Measurements from ENCODE around the gene TBL3. TPM values are rescaled to one million over a fixed set of nuclear protein-coding genes. Genes with fewer than 3 reads are reported as not detected.

The TBL3 gene
- polyA plus RNA-seq, 1 donor: 32.9 TPM

DNA sequence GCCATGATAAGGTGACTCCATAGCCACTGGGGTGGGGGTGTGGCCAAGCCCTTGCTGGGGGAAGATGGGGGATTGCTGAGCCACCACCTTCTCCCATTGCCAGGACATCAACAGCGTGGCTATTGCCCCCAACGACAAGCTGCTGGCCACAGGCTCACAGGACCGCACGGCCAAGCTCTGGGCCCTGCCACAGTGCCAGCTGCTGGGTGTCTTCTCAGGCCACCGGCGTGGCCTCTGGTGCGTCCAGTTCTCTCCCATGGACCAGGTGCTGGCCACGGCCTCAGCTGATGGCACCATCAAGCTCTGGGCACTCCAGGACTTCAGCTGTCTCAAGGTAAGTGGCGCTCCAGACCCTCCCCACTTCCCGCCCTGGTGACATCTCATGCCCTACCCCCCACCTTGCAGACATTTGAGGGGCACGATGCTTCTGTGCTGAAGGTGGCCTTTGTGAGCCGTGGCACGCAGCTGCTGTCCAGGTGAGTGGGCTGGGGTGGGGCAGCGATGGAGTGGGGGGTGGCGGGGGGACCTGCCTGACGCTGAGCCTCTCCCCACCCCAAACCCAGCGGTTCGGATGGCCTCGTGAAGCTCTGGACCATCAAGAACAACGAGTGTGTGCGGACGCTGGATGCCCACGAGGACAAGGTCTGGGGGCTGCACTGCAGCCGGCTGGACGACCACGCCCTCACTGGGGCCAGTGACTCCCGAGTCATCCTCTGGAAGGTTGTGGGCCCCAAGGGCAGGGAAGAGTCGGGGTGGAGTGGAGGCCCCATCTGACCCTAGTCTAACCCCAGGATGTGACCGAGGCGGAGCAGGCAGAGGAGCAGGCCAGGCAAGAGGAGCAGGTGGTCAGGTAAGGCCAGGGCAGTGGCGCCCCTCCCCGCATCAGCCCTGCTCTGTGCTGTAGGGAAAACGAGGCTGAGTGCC is 5.4 kb downstream of the TBL3 start:
- Histone ChIP-seq H3K27ac (ENCODE audit: low read length) (no peak overlapping the region), H3K9me3 (ENCODE audit: control insufficient read depth, low read depth, low read length) (peaks cover 12% of the 10 kb centered on the region), H3K4me3 (ENCODE audit: low read length) (no peak overlapping the region), H3K36me3 (ENCODE audit: control insufficient read depth, insufficient read depth, low read length) (peaks cover 43% of the 10 kb centered on the region), H3K27me3 (ENCODE audit: control insufficient read depth, insufficient read depth, low read length) (peaks cover 34% of the 10 kb centered on the region), H3K4me1 (ENCODE audit: control insufficient read depth, insufficient read depth, low read length) (peaks cover 44% of the 10 kb centered on the region)
- no peak for DNase-seq
- WGBS (ENCODE audit: insufficient coverage, low lambda C conversion rate): no CpG with 5 or more reads among the region's 33 CpGs

GRCh38 chr16:1977875-1978268 is 6.0 kb downstream of the TBL3 start:
- H3K36me3 ChIP-seq (ENCODE audit: control insufficient read depth, insufficient read depth, low read length): peaks cover 43% of the 10 kb centered on the region
- DNase-seq: no peak
- peaks cover 41% of the 10 kb centered on the region for H3K27me3 ChIP-seq (ENCODE audit: control insufficient read depth, insufficient read depth, low read length)
- WGBS (ENCODE audit: insufficient coverage, low lambda C conversion rate): no CpG with 5 or more reads among the region's 18 CpGs
- peaks cover 46% of the 10 kb centered on the region for H3K4me1 ChIP-seq (ENCODE audit: control insufficient read depth, insufficient read depth, low read length)
- peaks cover 12% of the 10 kb centered on the region for H3K9me3 ChIP-seq (ENCODE audit: control insufficient read depth, low read depth, low read length)
- H3K27ac ChIP-seq (ENCODE audit: low read length): no peak overlapping the region
- H3K4me3 ChIP-seq (ENCODE audit: low read length): no peak overlapping the region

DNA sequence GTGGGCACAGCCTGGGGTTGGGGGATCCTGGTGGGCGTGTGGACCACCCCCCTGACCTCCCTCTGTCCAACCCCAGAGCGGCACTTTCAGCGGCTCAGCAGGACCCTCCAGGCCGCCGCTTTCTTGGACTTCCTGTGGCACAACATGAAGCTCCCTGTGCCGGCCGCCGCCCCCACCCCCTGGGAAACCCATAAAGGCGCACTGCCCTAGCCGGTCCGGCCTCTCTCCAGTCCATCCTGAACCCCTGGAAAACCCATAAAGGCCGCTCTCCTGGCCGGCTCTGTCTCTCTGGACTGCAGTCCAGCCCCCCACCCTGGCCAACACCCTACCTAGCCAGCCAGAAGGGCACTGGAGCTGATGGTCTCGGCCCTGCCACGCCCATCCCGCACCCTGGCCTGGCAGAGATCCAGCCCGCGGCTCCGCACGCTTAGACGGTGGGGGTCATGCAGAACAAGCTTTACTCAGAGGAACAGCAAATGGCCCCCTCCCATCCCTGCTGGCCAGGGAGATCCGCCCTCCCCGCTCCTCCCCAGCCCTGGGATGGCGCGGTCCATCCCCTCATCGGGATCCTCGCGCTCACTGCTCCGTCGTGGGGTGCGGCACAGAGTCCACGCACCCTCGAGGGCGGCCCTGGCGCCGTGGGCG is 6.7 kb downstream of the TBL3 start:
- Histone ChIP-seq H3K36me3 (ENCODE audit: control insufficient read depth, insufficient read depth, low read length) (peaks cover 43% of the 10 kb centered on the region), H3K4me3 (ENCODE audit: low read length) (peak overlapping the region; percentile 21), H3K9me3 (ENCODE audit: control insufficient read depth, low read depth, low read length) (peaks cover 12% of the 10 kb centered on the region), H3K27ac (ENCODE audit: low read length) (no peak overlapping the region), H3K4me1 (ENCODE audit: control insufficient read depth, insufficient read depth, low read length) (peaks cover 46% of the 10 kb centered on the region), H3K27me3 (ENCODE audit: control insufficient read depth, insufficient read depth, low read length) (peaks cover 45% of the 10 kb centered on the region)
- DNase-seq: no peak
- no CpG with 5 or more reads among the region's 37 CpGs for WGBS (ENCODE audit: insufficient coverage, low lambda C conversion rate)

- peaks cover 46% of the 10 kb centered on the region for H3K4me1 ChIP-seq (ENCODE audit: control insufficient read depth, insufficient read depth, low read length)
- WGBS (ENCODE audit: insufficient coverage, low lambda C conversion rate): no CpG with 5 or more reads among the region's 70 CpGs
- DNase-seq: peak; percentile 85 to 91
- H3K27me3 ChIP-seq (ENCODE audit: control insufficient read depth, insufficient read depth, low read length): peaks cover 45% of the 10 kb centered on the region
- peak overlapping the region; percentile 4 for H3K27ac ChIP-seq (ENCODE audit: low read length)
- H3K9me3 ChIP-seq (ENCODE audit: control insufficient read depth, low read depth, low read length): peaks cover 12% of the 10 kb centered on the region
- H3K4me3 ChIP-seq (ENCODE audit: low read length): peak overlapping the region; percentile 26
- H3K36me3 ChIP-seq (ENCODE audit: control insufficient read depth, insufficient read depth, low read length): peaks cover 39% of the 10 kb centered on the region
Measured at GRCh38 chr16:1979271-1980029, 7.6 kb downstream of the TBL3 start.

DNA sequence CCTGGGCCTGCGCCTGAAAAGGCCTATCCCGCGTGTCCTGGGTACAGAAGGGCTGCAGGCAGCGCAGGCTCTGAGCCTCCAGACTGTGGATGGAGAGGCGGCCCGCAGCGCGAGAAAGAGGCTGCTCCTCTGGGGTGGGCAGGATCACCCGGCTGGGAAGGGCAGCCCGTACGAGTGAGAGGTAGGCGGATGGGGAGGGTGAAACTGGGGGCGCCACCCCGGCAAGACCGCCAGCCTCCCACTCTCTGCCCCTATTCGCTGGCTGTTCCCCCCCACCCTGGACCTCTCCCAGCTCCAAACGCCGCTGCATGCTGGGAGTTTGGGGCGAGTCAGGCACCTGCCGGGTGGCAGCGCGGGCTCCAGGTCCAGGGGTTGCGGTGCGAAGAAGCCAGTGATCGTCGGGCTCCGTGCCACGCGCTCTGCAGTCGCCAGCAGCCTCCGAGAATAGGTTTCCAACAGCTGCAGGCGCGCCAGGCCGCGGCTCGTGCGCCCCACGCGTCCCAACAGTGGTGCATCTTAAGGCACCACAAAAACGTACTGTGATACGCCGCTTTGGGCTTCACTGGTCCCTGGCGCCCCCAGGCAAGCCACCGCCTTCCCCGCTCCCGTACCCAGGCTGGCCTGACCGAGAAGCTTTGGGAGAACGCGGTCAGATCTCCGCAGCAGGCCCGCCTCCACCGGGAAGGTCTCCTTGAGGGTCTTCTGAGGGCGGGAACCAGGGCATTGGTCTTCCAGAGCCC is 8.3 kb downstream of the TBL3 start:
- Histone ChIP-seq H3K27me3 (ENCODE audit: control insufficient read depth, insufficient read depth, low read length) (peaks cover 45% of the 10 kb centered on the region), H3K9me3 (ENCODE audit: control insufficient read depth, low read depth, low read length) (peaks cover 12% of the 10 kb centered on the region), H3K27ac (ENCODE audit: low read length) (no peak overlapping the region), H3K4me1 (ENCODE audit: control insufficient read depth, insufficient read depth, low read length) (peaks cover 50% of the 10 kb centered on the region), H3K36me3 (ENCODE audit: control insufficient read depth, insufficient read depth, low read length) (peaks cover 33% of the 10 kb centered on the region), H3K4me3 (ENCODE audit: low read length) (peak overlapping the region; percentile 26)
- WGBS (ENCODE audit: insufficient coverage, low lambda C conversion rate): no CpG with 5 or more reads among the region's 53 CpGs
- peak in 1 of 2 donors; percentile 48 for DNase-seq

DNA sequence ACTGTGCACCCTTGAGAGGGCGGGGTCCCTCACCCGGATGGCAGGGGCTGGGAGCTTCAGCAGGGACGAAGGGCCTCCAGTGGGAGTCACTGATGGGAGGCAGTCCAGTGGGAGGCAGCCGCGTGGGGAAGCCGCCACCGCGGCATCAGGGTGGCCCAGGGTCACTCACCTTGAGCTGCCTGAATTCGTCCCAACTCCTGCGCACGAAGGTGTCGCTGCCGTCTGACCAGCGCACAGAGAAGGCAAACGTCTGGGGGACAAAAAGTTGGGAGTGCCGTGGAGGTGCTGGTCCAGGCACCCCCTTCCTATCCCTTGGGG is 8.9 kb downstream of the TBL3 start:
- H3K4me3 ChIP-seq (ENCODE audit: low read length): no peak overlapping the region
- DNase-seq: no peak
- H3K9me3 ChIP-seq (ENCODE audit: control insufficient read depth, low read depth, low read length): peaks cover 12% of the 10 kb centered on the region
- peaks cover 45% of the 10 kb centered on the region for H3K27me3 ChIP-seq (ENCODE audit: control insufficient read depth, insufficient read depth, low read length)
- H3K4me1 ChIP-seq (ENCODE audit: control insufficient read depth, insufficient read depth, low read length): peaks cover 56% of the 10 kb centered on the region
- WGBS (ENCODE audit: insufficient coverage, low lambda C conversion rate): no CpG with 5 or more reads among the region's 16 CpGs
- H3K27ac ChIP-seq (ENCODE audit: low read length): no peak overlapping the region
- peaks cover 33% of the 10 kb centered on the region for H3K36me3 ChIP-seq (ENCODE audit: control insufficient read depth, insufficient read depth, low read length)

GRCh38 chr16:1981398-1981836 is 9.6 kb downstream of the TBL3 start, which contains the start of gene NOXO1:
Gene NOXO1, minus strand, starts transcription at chr16:1981469. Its CDS starts 290 bp downstream, at chr16:1981179.
- Histone ChIP-seq H3K27me3 (ENCODE audit: control insufficient read depth, insufficient read depth, low read length) (peaks cover 45% of the 10 kb centered on the region), H3K27ac (ENCODE audit: low read length) (no peak within 1 kb of the TSS), H3K36me3 (ENCODE audit: control insufficient read depth, insufficient read depth, low read length) (peaks cover 33% of the 10 kb centered on the region), H3K9me3 (ENCODE audit: control insufficient read depth, low read depth, low read length) (peaks cover 12% of the 10 kb centered on the region), H3K4me3 (ENCODE audit: low read length) (no peak within 1 kb of the TSS), H3K4me1 (ENCODE audit: control insufficient read depth, insufficient read depth, low read length) (peaks cover 63% of the 10 kb centered on the region)
- DNase-seq: peak in 1 of 2 donors; percentile 58
- WGBS (ENCODE audit: insufficient coverage, low lambda C conversion rate): no CpG with 5 or more reads among the region's 6 CpGs

- Histone ChIP-seq H3K27ac (ENCODE audit: low read length) (no peak overlapping the region), H3K9me3 (ENCODE audit: control insufficient read depth, low read depth, low read length) (peaks cover 12% of the 10 kb centered on the region), H3K27me3 (ENCODE audit: control insufficient read depth, insufficient read depth, low read length) (peaks cover 45% of the 10 kb centered on the region), H3K36me3 (ENCODE audit: control insufficient read depth, insufficient read depth, low read length) (peaks cover 33% of the 10 kb centered on the region), H3K4me1 (ENCODE audit: control insufficient read depth, insufficient read depth, low read length) (peaks cover 63% of the 10 kb centered on the region), H3K4me3 (ENCODE audit: low read length) (no peak overlapping the region)
- DNase-seq: peak in 1 of 2 donors; percentile 29
- no CpG with 5 or more reads among the region's 5 CpGs for WGBS (ENCODE audit: insufficient coverage, low lambda C conversion rate)
Measured at GRCh38 chr16:1982013-1982433, 10.2 kb downstream of the TBL3 start.

DNA sequence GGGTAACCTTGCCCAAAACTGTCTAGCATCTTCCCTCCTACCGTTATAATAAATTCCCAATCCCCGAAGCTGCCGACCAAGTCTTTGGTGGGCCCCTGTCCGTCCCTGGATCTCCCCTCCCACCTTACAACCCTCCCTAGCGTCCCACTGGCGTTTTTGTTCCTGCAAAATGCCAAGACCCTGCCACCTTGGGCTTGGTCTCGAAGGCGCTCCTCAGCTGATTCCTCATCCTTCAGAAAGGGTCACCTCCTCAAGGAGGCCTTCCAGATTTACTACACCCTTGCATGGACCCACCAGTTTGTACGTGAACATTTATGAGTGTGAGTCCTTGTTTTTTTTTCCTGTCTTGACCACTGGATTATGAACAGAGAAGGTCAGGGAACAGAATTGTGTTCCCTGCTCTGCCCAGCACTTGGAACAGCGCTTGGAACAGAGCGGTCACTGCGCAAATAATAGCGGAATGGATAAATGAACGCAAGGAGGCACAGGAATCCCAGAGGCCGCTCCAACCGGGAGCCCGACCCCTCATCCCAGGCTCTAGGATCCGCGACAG is 11.2 kb downstream of the TBL3 start:
- H3K4me1 ChIP-seq (ENCODE audit: control insufficient read depth, insufficient read depth, low read length): peaks cover 63% of the 10 kb centered on the region
- WGBS (ENCODE audit: insufficient coverage, low lambda C conversion rate): 60% methylated on average over 3 of the region's 19 CpGs
- peaks cover 45% of the 10 kb centered on the region for H3K27me3 ChIP-seq (ENCODE audit: control insufficient read depth, insufficient read depth, low read length)

More for the DNA sequence above, 11.2 kb downstream of the TBL3 start:
- Histone ChIP-seq H3K9me3 (ENCODE audit: control insufficient read depth, low read depth, low read length) (peaks cover 9% of the 10 kb centered on the region), H3K4me3 (ENCODE audit: low read length) (peak overlapping the region; percentile 17), H3K27ac (ENCODE audit: low read length) (no peak overlapping the region), H3K36me3 (ENCODE audit: control insufficient read depth, insufficient read depth, low read length) (peaks cover 27% of the 10 kb centered on the region)
- no peak for DNase-seq
